Measurements from ENCODE around the gene EGFLAM.
A peak's percentile ranks its signal among the peaks of the same experiment; 100 is the strongest.

Gene EGFLAM

DNA sequence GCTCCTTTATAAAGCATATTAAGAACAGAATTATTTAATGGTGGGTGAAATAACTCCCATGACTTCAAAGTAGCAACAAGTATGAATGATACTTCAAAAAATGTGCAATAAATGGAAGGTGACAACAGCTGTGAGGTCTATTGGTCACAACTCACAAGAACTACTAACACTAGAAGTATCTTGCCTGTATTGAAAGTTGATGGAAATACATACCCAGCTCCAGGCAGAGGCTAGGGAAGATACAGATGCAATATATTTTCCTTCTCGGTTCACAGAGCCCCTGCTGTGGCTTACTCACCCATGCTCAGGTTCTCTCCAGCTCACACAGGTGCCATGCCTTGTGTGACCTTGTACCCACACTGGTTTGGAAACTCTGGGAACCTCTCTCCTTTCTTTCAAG lies 164.3 kb downstream of the EGFLAM start:
- DNase-seq, result no peak

DNA sequence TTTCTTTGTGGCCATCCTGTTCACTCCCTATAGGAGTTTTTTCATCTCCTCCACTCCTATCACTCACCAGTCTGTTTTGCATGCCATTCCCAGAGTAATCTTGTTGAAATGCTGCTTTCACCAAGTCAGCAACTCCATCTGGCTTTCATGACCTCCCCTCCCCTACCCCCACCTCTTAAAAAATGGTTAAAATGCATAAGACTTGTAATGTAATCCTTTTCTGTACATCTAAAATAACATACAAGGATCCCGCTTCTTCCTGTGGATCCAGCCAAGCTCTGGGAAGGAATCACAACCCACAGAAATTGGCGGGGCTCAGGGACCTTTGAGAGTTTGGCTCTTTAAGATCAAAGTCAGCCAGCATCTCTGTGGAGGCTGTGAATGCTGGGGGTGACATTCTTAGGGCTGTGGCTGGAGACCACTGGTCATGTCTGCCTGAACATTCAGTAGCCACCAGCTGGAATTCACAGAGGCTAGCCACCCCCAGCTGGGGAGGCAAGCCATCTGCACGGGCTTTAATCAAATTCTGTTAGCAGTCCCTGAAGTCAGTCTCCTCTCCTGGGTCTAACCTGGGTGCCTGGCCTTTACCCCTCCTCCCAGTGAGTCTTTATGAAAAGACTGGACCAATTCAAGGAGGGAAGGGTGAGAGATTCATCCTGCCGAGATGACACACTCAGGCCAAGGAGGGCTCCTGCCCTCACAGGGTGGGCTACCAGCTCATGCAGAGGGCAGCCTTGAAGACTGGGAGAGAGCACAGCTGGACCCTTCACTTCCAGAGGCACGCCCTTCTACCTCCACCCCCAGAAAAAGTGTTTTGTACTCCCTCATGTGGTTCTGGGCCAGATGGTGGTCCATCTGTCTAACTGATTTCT lies 165.2 kb downstream of the EGFLAM start:
- DNase-seq, result no peak

DNA sequence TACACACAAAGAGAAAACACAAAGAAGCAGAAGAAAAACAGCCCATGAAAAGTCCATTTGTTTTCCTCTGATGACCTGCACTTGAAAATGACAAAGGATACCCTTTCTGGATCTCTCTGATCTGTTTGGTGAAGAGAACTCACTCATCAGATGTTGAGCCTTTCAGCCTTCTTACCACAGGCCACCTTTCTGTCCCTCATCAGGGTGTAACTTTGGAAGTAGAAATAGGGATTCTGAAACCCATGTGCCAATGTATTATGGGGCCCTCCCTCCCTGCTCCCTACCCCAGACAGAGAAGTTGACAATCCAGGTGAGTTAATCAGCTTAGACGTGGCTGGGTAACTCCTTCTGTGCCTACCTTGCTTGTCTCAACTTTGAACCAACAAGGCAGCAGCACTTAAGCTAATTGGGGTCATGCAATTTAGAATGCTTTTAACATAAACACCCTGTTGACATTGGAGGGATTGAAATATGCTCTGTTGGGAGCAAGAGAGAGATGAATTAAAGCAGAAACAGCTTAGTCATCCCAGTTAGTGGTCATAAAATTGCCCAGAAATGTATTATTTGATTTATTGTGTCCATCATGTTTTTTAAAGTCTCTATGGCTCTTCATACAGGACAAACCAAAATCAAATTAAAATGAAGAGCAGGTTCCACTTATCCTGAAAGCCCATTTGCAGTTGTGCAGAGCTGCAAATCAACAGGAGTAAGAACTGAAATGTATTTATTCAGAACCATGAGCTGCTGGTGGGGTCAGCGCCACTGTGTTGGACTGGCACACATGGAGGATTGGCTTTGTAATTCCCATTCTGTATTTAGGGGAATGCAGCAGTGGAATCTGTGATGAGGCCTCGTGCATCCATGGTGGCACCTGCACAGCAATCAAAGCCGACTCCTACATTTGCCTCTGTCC lies 166.0 kb downstream of the EGFLAM start:
- DNase-seq, result no peak

DNA sequence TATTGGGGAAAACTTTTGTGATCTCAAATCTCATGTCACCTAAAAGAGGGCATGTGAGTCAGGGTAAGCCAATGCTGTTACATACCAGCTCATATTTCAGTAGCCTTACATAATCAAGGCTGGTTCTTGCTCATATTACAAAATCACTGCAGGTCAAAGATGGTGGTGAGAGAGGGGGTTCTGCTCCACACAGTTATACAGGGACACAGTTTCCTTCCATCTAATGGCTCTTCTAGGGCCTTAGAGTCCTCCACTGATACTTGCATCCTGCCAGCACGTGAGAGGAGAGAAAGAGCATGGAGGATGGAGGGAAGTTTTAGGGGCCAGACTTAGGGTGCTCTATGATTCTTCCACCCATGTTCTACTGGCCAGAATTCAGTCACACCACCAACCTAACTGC lies 168.1 kb downstream of the EGFLAM start:
- no peak for DNase-seq

DNA sequence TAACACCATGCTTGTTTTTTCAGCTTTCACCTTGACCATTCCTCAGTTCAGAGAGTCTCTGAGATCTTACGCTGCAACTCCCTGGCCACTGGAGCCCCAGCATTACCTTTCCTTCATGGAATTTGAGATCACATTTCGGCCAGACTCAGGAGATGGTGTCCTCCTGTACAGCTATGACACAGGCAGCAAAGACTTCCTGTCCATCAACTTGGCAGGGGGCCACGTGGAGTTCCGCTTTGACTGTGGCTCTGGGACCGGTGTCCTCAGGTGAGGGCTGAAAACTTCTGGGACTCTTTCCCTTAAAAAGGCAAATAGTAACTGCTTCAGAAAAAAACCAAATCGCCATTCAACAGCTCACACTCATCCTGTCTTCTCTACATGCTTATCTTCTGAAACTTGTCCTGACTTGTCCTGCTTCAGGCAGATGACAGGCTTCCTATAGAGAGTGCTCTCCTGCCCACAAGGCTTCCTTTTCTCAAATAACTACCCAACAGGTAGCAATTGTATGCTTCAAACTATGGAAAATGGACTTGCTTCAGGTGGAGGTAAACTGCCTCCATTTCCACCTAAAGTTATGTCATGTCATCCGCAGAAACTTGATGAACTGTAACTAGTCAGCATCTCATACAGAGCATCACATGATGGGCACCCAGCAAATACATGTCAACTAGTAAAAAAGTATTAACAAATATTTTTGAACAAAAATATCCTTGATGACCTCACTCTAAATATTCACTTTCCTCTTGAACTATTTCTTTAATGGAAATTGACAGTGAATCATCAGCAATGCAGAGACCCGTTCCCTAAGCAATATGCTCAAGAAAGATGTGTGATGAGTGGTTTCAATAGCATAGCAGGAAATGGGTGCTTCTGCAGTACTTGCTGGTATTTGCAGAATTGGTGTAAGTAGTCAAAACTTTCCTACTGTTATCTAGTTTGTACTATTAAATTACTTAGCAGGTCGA lies 168.9 kb downstream of the EGFLAM start:
- no peak for DNase-seq

DNA sequence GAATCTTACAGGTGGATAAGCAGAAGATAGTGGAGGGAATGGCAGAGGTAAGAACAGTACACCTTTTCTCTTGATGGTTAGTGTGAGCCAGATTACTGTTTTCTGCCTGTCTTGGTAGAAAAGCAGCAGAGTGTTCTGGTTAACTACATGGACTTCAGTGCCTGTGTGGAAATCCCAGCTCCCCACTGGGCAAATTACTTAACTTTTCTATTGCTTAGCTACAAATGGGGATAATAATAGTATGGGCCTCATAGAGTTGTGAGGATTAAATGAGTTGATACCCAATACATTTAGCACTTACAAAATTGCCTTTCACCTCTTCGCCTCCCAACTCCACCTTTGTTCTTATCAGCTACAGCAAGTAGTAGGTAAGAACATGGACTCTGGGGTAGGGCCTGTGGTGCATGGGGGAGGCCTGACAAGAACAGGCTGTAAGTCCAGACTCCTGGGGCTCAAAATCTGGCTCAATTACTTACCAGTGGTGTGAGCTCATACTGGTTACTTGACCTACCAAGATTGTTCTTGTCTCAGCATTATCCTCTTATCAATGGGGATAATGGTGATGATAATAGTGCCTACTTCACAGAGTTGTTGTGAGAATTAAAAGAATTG lies 173.0 kb downstream of the EGFLAM start:
- no peak for DNase-seq

DNA sequence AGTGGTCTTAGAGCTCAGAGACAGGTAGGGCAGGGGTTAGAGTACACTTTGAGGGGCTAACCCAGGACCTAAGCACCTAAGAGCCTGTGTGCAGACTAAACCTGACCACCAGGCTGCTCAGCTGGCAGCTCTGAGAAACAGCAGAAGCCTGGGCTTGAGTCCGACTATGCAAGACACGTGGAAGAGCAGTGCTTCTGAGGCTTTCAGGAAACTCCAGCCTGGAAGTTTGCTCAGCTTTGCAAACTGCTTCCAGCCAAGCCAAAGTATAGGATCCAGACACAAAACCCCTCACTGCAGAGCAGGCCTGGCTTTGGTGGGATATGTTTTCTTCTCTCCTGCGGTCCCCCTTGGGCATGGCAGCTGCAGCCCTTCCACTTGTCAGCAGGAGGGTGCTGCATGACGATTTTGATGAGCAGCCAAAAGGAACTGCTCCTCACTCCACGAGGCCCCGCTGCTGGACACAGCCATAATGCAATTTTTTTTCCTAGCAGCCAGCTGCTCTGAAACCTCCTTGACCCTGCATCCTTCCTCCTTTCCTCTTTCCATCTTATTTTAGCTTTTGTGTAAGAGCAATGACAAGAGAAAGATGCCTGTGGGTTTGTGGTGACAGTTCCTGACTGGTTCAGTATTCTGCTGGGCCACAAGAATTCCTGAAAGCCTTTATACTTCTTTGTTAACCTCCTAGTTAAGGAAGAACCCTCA lies 175.0 kb downstream of the EGFLAM start:
- no peak for DNase-seq

DNA sequence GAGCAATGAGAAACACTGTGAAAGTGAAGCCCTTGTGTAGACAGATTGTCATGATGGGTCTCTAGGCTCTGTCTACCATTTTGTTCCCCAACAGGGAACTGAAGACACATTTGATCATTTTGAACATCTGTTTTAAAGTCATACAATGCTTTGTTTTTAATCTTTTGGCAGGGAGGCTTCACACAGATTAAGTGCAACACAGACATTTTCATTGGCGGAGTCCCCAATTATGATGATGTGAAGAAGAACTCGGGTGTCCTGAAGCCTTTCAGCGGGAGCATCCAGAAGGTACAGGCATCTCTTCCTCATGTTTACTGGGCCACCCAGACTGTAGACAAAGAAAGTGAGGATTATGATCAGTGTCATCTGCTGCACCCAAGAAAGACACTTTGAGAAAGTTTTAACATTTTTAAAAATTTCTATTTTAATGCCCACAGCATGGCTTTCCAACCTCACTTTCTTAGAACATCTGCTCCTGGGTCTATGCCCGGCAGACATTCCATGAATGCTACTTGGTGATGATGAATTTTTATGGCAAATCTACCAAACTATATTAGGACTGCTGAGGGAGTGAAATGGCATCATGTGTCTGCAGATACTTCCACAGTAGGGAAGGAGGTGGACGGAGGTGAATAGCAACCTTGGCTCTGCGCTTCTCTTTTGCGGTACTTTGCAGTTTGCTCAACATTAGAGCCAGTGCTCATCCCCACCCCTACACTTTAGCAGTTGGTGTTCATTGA lies 176.8 kb downstream of the EGFLAM start:
- no peak for DNase-seq

DNA sequence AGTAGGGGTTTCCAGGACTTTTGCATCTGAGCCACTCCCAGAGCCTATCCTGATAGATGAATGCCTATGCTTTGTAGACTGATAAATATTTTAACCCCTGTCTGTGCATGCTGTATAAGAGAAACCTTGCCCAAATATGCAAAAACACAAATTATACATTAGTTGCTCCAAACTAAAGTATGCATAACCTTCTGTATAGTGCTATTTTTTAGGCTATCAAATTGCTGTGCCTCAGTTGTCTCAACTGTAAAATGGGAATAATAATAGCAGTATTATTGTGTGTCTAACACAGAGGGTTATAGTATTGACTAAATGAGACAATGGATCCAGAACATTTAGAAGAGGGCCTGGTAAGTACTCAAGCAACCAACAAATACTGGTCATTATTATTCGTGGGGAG lies 180.4 kb downstream of the EGFLAM start:
- DNase-seq, result no peak

DNA sequence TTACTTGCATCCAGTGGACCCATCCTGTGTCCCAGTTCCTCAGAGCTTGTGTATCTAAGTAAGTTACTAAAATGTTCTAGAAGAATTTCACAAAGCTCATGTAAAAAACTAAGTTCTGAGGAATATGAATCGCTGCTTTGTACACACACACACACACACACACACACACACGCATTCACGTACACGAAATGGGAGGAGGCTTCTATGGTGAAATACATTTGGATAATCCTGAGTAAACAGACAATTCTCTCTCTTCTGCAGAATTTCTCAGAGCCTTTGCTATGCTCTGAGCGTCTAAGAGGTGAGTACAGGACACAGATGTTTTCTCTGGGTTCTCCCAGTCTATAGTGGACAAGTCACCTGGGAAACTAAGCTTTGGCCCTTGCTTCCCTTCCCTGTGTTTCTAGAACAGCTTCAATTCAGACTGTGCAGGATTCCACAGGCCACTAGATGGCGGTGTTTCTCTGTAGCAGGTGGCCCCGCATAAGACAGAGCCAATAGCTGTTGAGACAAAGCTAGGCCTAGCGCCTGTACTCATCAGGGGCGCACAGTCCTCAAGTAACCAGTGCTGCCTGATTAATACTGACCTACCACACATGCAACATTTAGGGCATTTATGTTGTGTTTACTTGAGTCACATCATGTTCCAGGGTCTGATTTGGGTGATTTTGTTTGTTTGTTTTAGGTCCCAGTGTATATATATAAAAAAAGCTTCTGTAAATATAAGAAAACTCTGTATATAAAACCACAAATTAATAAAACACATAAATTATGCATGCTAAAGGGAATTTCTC lies 183.3 kb downstream of the EGFLAM start:
- DNase-seq, result peak in 13 of 14 donors; percentile 4 to 82 (median 67)

DNA sequence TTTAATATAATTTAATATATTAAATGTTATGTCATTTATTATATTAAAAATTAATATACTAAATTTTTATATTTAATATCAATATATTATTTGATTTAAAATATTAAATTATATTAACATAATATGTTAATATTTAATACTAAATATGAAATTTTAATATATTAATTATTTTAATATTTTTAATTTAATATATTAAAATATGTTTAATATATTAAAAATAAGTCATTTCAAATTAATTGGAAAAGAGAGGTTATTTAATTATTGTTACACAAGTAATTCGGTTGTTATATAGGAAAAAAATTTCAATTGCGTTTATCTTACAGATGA lies 183.9 kb downstream of the EGFLAM start:
- no peak for DNase-seq

DNA sequence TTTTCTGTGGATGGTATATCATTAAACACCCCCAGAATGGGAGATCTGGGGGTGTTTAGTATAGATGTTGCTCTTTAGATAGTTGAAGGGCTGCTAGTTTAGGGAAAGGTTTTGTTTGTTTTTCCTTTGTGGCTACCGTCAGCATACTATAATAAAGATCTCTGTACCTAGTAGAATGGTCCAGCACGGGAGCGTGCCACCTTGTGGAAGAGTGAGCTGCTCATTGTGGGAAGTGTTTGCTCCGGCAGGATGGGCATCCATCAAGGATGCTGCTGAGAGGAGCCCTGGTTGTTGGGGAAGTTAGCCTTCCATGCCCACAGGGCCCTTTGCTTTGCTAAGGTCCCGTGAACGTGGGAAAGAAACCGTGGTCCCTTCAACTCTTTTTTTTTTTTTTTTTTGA lies 185.0 kb downstream of the EGFLAM start:
- DNase-seq, result no peak

DNA sequence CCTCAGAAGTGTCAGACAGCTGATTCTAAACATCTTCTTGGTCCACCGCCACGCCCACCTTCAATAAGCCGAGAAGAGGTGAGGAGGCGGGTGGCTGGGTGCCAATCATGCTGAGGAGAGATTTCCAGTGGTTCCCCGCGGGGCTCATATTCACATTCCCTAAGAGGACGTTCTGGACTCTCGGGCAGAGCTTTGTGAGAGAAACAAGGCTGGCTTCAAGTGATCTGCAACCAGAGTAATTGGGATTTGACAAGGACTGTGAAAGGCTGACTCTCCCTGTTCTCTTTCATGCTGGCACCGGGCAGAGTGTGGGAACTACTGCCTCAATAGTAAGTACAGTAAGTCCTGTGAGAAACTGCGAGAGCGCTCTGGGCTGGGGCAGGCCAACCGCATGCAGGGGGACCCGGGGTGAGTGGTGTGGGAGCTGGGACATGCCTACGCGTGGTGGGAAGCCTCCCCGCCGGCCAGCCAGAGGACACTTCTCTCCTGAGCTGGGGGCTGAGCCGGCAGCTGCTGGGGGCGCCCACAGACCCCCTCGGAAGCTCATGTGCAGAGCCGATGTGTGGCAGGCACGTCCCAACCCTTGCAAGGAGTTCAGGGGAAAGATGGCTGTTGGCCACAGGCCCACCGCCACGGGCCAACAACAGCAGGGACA lies 187.1 kb downstream of the EGFLAM start:
- DNase-seq, result no peak

DNA sequence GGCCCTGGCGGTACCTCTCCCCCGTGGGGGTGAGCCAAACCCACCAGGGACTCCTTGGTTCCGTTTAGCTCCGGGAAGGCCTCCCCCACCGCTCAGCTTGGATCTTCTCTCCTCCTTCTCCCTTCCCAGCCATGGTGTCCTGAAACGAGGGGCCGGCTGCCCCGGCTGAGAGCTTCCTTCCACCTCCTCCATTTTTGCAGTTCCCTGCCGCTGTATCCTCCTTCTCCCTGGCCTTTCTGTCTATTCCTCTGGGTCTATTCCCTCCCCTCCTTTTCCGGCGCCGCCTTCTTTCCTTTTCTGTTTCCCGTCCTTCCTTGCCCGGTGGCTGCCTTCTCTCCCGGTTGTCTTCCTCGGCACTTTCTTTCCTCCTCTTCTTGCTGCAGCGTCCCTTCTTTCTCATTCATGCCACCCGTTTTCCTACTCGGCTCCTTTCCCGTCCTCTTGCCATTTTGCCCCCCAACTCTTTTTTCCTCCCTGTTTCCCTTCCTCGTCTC lies 187.7 kb downstream of the EGFLAM start:
- DNase-seq, result no peak

DNA sequence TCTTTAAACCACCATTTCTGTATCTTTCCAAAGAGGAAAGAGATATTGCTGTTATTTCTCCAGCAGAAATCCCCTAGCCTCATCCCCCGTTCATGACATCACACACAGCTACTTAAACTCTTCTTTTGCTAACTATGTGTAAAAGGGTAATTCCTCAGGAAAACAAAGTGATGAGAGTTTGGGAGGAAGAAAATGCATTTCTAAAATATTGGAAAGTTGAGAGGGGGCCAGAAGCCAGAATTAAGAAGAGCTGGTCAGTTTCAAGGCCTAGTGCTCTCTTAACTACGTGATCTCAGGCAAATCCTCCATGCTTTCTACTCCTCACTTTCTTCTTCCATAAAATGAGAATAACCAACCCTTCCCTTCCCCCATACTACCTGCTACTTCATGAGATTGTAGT lies 188.7 kb downstream of the EGFLAM start:
- DNase-seq, result no peak

DNA sequence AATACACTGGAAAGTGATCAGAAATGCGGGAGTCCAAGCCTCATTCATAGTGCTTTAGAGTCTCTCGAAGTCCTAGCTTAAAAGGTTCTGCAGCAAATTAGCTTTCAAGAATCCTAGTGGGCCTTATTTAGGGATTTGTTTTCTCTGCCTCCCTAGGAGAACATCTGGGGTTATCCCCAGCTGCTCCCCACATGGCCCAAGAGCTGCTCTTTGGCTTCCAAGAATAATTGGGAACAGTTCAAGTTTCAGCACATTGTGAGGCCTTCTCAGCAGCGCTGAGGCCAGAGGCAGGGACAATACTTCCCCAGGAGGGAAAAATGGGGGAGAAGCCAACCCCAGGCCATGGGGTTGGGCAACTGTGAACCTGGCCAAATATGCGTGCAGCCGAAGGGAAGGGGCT lies 189.4 kb downstream of the EGFLAM start:
- peak in 3 of 14 donors; percentile 10 to 42 (median 19) for DNase-seq

DNA sequence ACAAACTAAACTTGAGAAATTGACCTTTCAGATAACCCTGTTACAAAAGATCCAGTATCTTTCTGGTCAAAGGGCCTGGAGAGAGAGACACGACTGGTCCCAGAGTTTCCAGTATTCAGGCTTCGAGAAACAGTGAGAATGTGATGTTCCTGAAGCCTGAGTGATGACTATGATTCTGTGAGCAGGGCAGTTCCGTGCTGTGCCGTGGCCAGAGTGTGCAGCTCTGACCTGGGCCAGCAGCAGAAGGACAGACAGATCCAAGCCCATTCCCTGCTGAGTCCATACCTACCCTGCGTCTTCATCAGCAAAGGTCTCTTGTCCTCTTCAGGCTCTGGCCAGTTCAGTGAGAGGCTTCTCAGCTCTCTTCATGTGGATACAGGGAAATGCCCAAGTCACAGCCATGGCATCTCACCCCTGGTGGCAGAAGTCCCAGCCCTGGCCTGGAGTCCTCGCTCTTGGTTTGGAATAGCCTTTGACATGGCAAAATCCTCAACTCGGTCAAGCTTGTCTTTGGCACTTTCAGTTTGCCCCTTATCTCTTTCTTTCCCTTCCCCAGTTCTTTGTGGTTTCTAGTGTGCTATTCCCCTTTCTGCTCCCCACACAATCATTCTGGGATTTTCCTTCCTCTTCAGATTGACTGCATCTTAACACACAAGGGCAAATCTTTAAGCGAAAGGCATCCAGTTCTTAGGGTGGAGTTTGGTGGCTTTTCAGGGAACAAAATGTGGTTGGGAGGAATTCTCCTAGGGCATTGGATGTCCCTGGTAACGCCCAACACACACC lies 190.4 kb downstream of the EGFLAM start:
- peak in 1 of 14 donors; percentile 30 for DNase-seq

DNA sequence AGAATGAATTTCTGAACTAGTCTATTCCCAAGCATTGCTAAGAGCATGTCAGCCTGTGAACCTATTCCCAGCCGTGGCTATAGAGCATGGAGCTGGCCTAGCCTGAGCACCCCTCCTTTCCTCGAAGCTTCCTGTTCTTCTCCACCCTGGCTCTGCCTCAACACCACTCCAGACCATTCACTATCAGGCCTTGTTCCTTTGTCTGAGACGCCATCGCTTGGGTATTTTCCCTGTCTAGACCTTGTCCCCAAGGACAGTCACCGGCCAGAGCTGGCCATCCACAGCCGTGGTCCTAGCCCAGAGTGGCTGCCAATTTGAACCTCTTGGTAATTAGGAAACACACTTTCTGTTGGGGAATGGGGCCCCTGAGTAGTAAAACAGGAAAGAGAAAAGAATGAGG lies 192.3 kb downstream of the EGFLAM start:
- DNase-seq, result no peak
